ENCODE data around the gene ACOT2.
A peak's percentile ranks its signal among the peaks of the same experiment; 100 is the strongest.
"Not testable (repeated sequence)": the region's sequence is repeated elsewhere in the genome, so short reads cannot be mapped to it uniquely, and the experiment has no call there.

ACOT2 gene

DNA sequence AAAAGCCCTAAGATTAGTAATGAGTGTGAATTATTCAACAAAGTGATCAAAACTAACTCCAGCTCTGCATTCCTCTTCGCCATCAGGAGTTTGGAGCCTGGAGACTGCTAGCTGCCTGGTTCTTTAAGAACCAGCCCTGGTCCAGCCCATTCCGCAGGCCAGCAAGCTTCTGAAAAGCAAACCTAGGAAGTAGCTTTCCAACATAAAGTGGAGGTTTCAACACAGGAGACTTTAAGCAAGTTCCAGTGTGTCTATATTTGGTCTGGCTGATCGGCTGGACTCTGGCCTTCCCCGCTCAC, 178 bp upstream of the ACOT2 start:
- not testable (repeated sequence) for DNase-seq

DNA sequence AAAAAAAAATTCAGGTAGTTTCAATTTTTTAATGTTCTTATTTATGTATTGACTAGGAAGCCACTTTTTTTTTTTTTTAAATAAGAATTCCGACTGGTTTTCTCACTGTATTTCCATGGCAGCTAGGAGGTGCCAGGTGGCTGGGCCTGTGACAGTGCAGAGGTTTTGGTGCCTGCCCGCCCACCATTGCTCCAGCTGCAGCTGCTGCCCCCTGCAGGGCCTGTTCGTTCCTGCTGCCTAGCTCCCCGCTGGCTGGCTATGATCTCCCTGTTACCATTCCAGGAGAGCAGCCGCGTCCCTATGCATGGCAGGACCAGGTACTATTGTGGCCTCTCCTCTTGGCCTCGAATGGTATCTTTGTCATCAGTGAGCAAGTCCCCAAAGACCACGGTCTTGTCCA, 1.9 kb downstream of the ACOT2 start:
- peak; percentile 57 for DNase-seq

DNA sequence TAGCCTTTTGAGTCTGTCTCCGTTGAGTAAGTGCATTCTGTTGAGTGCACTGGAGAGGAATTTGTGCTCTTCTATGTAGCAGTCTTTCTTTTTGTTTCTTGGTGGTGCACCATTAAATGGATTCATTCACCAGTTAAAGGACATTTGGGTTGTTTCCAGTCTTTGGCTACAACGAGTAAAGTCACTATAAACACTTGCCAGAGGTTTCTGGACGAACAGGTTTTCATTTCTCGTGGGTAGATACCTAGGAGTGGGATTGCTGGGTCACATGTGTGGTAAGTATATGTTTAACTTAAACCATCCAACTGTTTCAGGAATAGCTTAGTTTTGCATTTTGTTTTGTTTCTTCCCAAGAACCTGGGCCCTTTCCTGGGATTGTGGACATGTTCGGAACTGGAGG, 4.0 kb downstream of the ACOT2 start:
- not testable (repeated sequence) for DNase-seq

DNA sequence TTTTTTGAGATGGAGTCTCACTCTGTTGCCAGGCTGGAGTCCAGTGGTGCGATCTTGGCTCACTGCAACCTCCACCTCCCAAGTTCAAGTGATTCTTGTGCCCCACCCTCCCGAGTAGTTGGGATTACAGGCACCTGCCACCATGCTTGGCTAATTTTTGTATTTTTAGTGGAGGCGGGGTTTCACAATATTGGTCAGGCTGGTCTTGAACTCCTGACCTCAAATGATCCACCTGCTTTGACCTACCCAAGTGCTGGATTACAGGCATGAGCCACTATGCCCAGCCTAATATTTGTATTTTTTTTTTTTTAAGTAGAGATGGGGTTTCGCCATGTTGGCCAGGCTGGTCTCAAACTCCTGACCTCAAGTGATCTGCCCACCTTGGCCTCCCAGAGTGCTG, 4.7 kb downstream of the ACOT2 start:
- not testable (repeated sequence) for DNase-seq

DNA sequence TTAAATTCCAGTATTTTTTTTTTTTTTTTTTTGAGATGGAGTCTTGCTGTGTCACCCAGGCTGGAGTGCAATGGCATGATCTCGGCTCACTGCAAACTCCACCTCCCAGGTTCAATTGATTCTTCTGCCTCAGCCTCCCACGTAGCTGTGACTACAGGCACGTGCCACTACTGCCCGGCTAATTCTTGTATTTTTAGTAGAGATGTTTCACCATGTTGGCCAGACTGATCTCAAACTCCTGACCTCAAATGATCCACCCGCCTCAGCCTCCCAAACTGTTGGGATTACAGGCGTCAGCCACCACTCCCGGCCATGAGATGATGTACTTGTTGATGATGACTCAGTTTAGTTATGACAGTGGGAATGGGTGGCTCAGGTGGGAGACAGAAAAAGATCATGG, 5.2 kb downstream of the ACOT2 start:
- not testable (repeated sequence) for DNase-seq

DNA sequence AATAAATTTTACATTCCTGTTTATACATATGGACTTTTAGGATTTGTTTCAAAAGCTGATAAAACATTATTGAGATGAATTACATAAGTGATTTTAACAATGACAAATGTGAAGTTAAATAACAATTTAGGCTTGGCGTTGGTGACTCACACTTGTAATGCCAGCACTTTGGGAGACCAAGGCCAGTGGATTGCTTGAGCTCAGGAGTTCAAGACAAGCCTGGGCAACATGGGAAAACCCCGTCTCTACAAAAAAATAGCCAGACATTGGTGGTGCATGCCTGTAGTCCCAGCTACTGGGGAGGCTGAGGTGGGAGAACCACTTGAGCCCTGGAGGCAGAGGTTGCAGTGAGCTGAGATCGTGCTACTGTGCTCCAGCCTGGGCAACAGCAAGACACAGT, 7.4 kb downstream of the ACOT2 start:
- DNase-seq, result no peak

DNA sequence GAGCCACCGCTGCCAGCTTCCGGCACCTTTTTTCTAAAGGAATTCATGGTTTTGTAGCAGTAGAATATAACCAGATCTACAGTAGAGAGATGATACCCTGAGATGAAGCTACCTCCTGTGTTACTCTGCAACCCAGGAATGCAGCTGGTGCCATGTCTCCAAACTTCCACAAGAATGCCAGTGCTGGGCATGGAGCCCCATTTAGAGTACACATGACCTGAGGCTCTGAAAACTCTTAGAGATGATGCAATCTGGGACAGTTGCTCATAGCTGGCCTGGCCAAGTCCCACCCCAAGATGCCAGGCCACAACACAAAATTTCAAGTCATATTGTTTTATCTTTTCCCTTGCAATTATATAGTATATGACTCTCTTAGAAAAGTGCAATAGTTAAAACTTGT, 8.2 kb downstream of the ACOT2 start:
- DNase-seq, result not testable (repeated sequence)

DNA sequence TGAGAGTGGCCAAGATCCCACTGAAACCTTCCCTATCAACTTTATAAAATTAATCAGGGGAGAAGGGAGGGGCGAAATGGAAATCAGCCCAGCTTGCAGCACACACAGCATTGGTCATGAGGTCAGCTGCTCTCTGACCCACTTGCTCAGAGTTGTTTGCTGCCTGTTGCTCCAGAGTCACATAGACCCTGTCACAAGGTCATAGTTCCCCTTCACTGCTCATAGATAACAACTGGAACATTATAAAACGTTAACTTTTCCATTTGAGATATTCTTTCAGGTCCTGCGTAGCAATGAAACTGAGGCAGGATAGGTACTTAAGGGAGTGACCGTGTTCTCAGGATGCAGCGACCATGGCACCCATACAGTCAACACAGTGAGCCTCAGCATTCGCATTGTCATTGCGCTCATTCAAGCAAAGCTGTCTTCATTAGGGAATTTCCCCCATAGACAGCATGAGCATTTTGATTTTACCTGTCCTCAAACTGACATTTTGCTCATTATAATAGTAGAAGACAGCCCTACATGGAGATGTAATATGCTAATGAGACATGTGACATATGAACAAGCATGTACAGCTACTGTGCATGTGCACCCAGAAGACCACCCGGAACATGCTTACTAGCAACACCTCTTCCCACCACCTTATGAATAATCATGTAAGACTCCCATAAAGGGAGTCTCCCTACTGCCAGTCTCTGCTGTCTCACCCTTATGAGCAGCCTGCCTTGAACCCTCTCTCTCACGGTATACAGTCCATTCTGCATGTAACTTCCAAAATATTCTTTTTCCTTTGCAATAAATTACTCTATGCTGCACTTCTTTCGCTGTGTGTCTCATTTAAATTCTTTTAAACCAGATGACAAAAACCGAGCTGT, 13.3 kb downstream of the ACOT2 start:
- not testable (repeated sequence) for DNase-seq

DNA sequence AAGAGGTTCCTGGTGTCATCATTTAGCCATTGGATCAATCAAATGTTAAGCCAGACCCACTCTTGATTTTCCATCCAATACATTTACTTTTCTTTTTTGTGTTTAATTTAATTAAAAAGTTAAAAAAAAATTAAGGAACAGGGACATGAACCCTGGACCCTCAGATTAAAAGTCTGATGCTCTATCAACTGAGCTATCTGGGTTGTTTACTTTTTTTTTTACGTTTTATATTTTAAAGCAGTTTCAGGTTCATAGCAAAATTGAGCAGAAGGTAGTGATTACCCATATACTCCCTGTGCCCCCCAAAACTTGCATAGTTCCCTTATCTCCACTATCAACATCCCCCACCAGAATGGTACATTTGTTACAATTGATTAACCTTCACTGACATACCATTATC, 19.7 kb downstream of the ACOT2 start:
- no peak for DNase-seq

DNA sequence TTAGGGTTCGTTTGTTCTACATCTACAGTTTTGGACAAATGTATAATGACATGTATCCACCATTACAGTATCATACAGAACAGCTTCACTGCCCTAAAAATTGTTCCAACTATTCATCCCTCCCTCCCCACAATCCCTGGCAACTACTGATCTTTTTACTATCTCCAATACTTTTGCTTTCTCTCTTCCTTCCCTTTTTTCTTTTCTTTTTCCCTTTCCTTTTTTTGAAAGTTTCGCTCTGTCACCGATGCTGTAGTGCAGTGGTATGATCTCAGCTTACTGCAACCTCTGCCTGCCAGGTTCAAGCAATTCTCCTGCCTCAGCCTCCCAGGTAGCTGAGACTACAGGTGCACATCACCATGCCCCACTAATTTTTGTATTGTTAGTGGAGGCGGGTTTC, 20.1 kb downstream of the ACOT2 start:
- no peak for DNase-seq

DNA sequence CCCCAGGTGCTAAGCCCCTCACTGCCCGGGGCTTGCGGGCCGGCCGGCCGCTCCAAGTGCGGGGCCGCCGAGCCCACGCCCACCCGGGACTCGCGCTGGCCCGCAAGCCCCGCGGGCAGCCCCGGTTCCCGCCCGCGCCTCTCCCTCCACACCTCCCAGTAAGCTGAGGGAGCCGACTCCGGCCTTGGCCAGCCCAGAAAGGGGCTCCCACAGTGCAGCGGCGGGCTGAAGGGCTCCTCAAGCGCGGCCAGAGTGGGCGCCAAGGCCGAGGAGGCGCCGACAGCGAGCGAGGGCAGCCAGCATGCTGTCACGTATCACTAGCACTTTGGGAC, 21.6 kb downstream of the ACOT2 start:
- DNase-seq, result not testable (repeated sequence)

DNA sequence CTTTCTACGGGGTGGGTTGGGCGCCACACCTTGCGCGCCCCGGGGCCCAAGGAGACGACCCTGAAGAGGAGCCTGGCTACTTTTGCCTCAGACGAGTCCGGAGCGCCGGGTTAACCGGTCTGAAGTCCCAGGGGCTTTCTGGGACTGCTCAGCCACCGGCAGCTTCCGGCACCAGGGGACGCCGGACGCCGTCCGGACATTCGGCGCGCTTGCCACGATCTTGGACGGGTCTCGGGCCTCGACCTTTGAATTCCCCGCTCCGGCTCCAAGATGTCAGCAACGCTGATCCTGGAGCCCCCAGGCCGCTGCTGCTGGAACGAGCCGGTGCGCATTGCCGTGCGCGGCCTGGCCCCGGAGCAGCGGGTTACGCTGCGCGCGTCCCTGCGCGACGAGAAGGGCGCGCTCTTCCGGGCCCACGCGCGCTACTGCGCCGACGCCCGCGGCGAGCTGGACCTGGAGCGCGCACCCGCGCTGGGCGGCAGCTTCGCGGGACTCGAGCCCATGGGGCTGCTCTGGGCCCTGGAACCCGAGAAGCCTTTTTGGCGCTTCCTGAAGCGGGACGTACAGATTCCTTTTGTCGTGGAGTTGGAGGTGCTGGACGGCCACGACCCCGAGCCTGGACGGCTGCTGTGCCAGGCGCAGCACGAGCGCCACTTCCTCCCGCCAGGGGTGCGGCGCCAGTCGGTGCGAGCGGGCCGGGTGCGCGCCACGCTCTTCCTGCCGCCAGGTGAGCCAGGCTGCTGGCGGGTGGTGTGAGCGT, 22.9 kb downstream of the ACOT2 start, which contains the start of gene ACOT4:
TSS of gene ACOT4 (plus strand) at position 184 of the 760 bp plus-strand sequence. CDS start at position 271, 87 bp downstream.
- no peak for DNase-seq

DNA sequence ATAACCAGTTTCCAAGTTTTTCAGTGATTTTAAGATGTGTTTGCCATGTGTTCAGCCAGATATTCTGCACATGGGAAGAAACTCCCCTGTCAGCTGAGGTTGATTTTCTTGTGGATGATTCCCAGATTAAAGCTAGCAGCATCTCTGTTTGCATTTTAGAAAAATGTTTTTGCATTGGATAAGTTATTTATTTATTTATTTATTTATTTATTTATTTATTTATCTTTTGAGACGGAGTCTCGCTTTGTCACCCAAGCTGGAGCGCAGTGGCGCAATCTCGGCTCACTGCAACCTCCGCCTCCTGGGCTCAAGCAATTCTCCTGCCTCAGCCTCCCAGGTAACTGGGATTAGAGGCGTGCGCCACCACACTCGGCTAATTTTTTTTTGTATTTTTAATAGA, 25.5 kb downstream of the ACOT2 start:
- no peak for DNase-seq

DNA sequence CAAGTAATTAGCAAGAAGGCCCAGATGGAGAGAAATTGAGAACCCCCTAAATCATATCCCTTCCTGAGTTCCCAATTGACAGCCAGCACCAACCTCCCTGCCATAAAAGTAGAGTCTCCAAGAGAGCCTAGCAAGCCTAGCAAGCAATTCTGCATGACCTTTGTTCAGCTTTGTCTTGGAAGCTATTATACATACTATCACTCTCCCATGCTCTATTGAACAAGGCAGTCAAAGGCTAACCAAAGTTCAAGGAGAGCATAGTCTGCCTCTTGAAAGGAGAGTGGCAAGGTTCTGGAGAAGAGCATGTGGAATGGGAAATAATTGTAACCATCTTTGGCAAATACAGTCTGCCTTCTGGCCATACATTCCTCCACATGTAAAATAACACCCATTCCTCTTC, 30.5 kb downstream of the ACOT2 start:
- DNase-seq, result no peak

DNA sequence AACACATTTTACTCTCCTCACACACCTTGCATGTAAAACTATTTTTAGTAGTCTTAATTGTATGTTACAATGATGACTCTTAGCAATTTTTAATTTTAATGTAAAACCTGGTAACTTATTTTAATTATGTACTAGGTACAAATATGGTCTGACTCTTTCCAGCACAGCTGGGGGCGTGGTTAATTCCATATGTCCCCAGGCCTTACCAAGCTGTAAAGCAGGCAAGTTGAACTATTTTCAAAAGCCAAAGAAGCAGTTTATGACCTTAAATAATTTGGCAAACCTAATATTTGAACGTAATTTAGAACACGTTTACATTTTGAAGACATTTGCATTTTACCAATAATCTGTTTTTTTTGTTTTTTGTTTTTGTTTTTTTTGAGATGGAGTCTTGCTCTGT, 34.0 kb downstream of the ACOT2 start:
- no peak for DNase-seq

DNA sequence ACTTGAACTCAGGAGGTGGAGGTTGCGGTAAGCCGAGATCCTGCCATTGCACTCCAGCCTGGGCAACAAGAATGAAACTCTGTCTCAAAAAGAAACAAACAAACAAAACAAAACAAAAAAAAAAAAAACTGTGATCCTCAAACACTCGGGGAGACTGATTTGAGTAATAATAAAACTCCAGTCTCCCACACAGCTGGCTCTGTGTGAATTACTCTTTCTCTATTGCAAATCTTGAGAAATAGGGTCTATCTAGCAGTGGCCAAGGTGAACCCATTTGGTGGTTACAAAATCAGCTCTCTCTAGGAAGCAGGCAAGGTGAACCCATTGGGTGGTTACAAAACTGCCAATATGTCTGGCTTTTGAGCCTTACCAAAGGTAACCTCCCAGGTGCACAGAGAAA, 37.3 kb downstream of the ACOT2 start:
- DNase-seq, result no peak

DNA sequence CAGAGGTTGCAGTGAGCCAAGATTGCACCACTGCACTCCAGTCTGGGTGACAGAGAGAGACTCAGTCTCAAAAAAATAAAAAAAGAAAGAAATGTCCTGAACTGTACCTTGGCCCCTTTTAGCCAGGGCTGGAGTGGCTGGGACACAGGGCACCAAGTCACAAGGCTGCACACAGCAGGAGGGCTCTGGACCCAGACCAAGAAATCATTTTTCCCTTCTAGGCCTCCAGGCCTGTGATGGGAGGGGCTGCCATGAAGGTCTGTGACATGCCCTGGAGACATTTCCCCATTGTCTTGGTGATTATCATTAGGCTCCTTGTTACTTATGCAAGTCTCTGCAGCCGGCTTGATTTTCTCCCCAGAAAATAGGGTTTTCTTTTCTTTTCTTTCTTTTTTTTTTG, 38.2 kb downstream of the ACOT2 start:
- DNase-seq, result no peak

DNA sequence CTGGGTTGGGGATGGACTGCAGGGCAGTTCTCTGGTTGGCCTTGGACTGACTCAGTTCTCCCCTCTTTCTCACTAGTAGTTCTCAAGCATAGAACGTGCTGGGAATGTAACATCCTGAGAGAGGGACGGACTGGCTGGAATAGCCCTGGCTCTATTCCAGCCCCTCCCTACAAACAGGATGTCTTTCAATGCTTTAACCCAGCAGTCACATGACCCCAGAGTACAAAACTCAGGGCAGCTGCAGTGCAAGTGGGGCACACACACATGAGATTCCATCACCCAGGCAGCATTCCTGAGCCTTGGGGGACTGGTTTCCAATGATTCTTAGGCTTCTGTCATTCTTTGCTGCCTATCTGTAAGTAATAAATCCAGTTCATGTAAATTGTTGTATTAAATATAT, 41.7 kb downstream of the ACOT2 start:
- no peak for DNase-seq

DNA sequence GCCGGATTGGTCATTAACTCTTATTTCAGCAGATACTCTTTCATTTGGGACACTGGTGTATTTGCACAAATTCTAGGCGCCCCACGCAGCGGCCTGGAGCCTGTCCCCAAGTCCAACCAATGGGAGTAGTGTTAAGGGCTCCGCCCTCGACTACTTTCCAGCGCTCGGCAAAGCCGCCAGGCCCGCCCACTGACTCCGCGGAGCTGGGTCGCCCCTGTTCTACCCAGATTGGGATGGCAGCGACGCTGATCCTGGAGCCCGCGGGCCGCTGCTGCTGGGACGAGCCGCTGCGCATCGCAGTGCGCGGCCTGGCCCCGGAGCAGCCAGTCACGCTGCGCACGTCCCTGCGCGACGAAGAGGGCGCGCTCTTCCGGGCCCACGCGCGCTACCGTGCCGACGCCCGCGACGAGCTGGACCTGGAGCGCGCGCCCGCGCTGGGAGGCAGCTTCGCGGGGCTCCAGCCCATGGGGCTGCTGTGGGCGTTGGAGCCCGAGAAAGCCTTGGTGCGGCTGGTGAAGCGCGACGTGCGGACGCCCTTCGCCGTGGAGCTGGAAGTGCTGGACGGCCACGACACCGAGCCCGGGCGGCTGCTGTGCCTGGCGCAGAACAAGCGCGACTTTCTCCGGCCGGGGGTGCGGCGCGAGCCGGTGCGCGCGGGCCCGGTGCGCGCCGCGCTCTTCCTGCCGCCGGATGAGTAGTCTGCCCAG, 43.5 kb downstream of the ACOT2 start, which contains the start of gene ACOT6:
TSS of gene ACOT6 (plus strand) at position 179 of the 707 bp plus-strand sequence. CDS start at position 234, 55 bp downstream.
- DNase-seq, result peak; percentile 84

DNA sequence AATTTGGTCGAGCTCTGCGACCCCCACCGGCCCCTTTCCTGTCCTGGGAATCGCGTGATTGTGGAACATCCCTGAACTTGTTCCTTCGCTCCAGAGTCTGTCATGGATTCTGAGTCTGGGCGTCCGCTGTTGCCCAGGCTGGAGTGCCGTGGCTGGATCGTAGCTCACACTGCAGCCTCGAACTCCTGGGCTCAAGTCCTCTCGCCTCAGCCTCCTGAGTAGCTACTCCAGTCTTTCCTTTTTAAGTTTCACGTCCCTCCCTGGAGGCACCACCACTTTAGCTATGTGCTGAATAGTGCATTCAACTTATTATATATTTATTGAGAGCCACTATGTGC, 44.0 kb downstream of the ACOT2 start:
- peak; percentile 53 for DNase-seq

DNA sequence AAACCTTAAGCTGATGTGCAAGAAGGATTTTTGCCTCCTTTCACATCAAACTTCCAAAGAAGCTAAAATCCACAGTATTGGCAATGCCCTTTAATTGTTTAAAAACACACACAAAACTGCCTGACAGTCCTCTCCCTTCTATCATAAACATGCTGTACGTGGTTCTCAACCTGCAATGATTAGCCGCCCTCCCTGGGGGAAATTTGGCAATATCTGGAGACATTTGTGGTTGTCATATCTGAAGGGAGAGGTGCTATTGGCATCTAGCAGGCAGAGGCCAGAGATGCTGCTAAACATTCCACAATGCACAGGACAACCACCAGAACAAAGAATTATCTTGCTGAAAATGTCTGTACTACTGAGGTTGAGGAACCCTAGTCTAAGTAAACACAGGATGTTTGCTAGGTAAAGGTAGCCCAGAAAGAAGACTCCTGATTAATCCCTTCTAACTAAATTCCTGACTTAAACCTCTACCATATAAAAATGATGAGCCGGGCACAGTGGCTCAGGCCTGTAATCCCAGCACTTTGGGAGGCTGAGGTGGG, 44.5 kb downstream of the ACOT2 start:
- no peak for DNase-seq

DNA sequence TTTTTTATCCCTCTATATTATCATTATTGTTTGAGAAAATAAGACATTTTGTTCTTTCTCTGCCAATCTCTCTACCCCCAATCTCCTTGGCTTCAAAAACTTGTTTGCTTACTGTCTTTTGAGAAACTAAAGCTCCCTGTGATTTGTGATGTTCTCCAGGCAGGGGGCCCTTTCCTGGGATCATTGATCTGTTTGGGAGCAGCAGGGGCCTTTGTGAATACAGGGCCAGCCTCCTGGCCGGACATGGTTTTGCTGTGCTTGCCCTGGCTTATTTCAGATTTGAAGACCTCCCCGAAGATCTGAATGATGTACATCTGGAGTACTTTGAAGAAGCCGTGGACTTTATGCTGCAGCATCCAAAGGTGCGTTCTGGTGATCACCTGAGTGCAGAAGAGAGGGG, 47.8 kb downstream of the ACOT2 start:
- no peak for DNase-seq

DNA sequence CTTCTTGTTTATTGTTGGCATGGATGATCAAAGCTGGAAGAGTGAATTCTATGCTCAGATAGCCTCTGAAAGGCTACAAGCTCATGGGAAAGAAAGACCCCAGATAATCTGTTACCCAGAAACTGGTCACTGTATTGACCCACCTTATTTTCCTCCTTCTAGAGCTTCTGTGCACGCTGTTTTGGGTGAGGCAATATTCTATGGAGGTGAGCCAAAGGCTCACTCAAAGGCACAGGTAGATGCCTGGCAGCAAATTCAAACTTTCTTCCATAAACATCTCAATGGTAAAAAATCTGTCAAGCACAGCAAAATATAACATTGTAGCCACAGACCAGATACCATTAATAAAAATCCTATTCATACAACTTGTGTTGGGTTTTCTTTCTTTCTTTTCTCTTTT, 50.5 kb downstream of the ACOT2 start:
- no peak for DNase-seq

DNA sequence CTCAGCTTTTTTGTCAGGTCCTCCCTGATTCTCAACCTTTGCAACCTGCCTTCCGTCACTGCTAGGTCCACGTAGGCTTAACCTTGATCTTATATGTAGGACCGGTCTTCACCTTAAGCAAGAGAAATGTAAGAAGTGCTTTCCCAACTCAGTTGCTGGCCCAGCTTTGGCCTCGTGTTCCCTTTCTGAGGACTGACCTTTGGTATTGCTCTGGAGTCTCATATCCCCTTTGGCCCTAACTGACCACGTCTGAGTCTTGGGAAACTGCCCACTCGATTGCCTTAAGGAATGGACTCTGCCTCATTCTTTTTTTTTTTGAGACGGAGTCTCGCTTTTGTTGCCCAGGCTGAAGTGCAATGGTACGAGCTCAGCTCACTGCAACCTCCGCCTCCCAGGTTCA, 51.3 kb downstream of the ACOT2 start:
- DNase-seq, result no peak

Measured in NCI-H82 (cell line).